ENCODE data around the gene USP12. TPM values are rescaled to one million over a fixed set of nuclear protein-coding genes. Genes with fewer than 3 reads are reported as not detected.

The USP12 gene
- total RNA-seq, 1 experiment from 2014 or later = 26.1 TPM

DNA sequence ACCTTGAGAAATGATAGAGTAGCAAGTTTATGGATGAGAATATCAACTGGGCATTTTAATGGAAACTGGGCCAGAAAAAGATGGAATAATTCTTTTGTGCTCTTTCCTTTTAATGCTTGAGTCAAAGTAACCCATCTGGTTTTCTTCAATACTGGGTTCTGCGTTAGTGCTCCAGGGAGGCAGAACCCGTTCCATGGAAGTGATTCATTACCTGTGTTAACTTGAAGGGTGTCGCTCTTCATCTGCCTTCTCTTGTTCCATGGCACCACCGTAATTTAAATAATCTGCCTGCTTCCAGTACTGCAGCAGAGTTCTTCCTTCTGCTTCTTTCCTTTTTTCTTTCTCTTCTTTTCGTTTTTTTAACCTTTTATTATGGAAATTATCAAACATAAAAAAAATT, 14.7 kb upstream of the USP12 start:
- Mint-ChIP-seq H3K9me3 (no peaks in the 10 kb centered on the region), H3K4me3 (no peak overlapping the region), H3K36me3 (no peaks in the 10 kb centered on the region), H3K4me1 (0 out of 2 replicates have a peak, but pooled peaks cover 4% of the 10 kb centered on the region), H3K27ac (no peak overlapping the region), H3K27me3 (ENCODE audit: low read depth) (no peaks in the 10 kb centered on the region)
- TF ChIP-seq ATF6 (CRISPR knock-in tag; IDR thresholded peaks at IDR 0.05) = no peak
- TF ChIP-seq ZNF512 (CRISPR knock-in tag; IDR thresholded peaks at IDR 0.05; ENCODE audit: borderline replicate concordance) = no peak
- DNase-seq (ENCODE audit: low spot score) = no peak
- CTCF ChIA-PET = no interaction called here
- ATAC-seq = no peak
- POLR2A ChIA-PET = no interaction called here

DNA sequence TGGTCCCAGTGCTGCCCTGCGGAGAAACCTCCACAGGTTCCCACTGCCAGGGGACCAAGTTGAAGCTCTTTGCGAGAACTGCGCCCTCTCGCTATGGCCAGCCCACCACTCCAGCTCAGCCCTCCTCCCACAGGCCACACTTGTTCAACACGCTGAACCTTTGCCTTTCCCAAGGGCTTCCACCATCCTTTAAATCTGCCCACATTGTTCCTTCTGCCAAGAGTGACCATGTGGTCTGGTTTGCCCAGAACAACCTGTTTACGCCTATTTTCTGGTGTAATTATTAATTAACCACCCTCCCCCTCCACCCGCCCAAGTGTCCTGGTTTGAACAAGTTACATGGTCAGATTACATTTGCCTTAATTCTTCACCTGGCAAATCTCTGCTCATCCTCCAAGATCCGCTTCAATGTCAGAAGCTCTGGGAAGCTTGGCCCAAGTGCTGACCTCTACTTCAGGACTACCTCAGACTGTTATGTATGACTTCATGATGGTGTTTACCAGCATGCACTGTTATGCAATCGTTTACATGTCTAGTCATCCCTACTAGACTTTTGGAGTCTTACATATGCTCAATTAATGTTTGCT, 12.0 kb upstream of the USP12 start:
- POLR2A ChIA-PET = no interaction called here
- CTCF ChIA-PET = interaction anchor here (1.4 to 1.5 kb wide), 2 partner anchors 155 to 179 kb away, joined by 5 to 9 read pairs; no protein-coding TSS in a partner anchor
- Mint-ChIP-seq H3K27ac (no peak overlapping the region), H3K4me3 (no peak overlapping the region), H3K27me3 (ENCODE audit: low read depth) (no peaks in the 10 kb centered on the region), H3K4me1 (peaks cover 10% of the 10 kb centered on the region), H3K9me3 (no peaks in the 10 kb centered on the region), H3K36me3 (no peaks in the 10 kb centered on the region)
- ATAC-seq (no peak; the same call in 1 of the 2 replicates), DNase-seq (ENCODE audit: low spot score) (no peak)
- TF ChIP-seq CBFB (CRISPR knock-in tag; IDR thresholded peaks at IDR 0.05; ENCODE audit: low read depth) (no peak), FOXK1 (CRISPR knock-in tag; IDR thresholded peaks at IDR 0.05) (no peak), HMGXB4 (CRISPR knock-in tag; IDR thresholded peaks at IDR 0.05) (no peak), ZNF317 (CRISPR knock-in tag; IDR thresholded peaks at IDR 0.05; ENCODE audit: borderline replicate concordance, low read depth) (no peak)

DNA sequence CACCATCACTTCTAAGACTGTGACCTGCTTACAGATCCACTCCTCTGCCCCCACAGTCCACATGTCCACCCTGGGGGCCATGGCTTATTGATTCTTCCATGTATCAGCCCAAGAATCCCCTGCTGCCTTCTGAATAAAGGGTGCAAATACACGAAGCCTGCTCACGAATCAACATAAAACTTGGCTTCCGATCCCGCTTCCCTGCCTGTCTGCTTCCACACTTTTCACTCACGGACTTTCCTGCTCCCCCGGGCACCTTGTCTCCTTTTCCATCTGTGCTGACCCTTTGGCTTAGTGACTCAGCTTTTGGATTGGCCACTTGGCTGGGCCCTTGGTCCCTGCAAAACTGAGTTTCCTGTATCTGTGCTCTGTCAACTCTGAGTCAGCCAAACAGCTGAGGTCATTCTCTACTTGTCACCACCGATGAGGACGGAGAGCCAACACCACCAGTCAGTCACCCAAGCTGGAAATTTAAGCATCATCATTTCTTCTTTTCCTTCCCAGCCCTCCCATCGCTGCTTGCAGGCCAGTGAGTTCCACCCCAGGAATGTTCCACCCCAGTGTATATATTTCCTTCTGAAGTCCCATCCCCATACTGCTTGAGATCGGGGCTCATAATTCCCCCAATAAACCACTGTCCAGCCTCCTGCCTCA, 11.4 kb upstream of the USP12 start:
- DNase-seq (ENCODE audit: low spot score) (no peak), ATAC-seq (no peak)
- H3K4me1 Mint-ChIP-seq = peaks cover 16% of the 10 kb centered on the region
- POLR2A ChIA-PET = no interaction called here
- H3K27me3 Mint-ChIP-seq (ENCODE audit: low read depth) = no peaks in the 10 kb centered on the region
- no peak overlapping the region for H3K27ac Mint-ChIP-seq
- CTCF ChIA-PET = interaction anchor here (1.4 to 1.5 kb wide), 2 partner anchors 156 to 179 kb away, joined by 5 to 9 read pairs; no protein-coding TSS in a partner anchor
- H3K9me3 Mint-ChIP-seq = no peaks in the 10 kb centered on the region
- H3K4me3 Mint-ChIP-seq = no peak overlapping the region
- H3K36me3 Mint-ChIP-seq = no peaks in the 10 kb centered on the region
- TF ChIP-seq ZNF263 (CRISPR knock-in tag; IDR thresholded peaks at IDR 0.05; ENCODE audit: low read depth) (no peak), FOXJ3 (CRISPR knock-in tag; IDR thresholded peaks at IDR 0.05; ENCODE audit: borderline replicate concordance) (no peak), ZNF138 (CRISPR knock-in tag; conservative IDR thresholded peaks at IDR 0.05) (no peak), TCF7 (CRISPR knock-in tag; IDR thresholded peaks at IDR 0.05; ENCODE audit: low read depth) (no peak), PREB (CRISPR knock-in tag; IDR thresholded peaks at IDR 0.05; ENCODE audit: borderline replicate concordance) (no peak), ZSCAN18 (CRISPR knock-in tag; IDR thresholded peaks at IDR 0.05) (no peak)
- TF ChIP-seq, protein P1, sequence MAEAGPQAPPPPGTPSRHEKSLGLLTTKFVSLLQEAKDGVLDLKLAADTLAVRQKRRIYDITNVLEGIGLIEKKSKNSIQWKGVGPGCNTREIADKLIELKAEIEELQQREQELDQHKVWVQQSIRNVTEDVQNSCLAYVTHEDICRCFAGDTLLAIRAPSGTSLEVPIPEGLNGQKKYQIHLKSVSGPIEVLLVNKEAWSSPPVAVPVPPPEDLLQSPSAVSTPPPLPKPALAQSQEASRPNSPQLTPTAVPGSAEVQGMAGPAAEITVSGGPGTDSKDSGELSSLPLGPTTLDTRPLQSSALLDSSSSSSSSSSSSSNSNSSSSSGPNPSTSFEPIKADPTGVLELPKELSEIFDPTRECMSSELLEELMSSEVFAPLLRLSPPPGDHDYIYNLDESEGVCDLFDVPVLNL (CRISPR knock-in tag; IDR thresholded peaks at IDR 0.05; ENCODE audit: borderline replicate concordance, low read depth) = no peak
- TF ChIP-seq, protein P2, sequence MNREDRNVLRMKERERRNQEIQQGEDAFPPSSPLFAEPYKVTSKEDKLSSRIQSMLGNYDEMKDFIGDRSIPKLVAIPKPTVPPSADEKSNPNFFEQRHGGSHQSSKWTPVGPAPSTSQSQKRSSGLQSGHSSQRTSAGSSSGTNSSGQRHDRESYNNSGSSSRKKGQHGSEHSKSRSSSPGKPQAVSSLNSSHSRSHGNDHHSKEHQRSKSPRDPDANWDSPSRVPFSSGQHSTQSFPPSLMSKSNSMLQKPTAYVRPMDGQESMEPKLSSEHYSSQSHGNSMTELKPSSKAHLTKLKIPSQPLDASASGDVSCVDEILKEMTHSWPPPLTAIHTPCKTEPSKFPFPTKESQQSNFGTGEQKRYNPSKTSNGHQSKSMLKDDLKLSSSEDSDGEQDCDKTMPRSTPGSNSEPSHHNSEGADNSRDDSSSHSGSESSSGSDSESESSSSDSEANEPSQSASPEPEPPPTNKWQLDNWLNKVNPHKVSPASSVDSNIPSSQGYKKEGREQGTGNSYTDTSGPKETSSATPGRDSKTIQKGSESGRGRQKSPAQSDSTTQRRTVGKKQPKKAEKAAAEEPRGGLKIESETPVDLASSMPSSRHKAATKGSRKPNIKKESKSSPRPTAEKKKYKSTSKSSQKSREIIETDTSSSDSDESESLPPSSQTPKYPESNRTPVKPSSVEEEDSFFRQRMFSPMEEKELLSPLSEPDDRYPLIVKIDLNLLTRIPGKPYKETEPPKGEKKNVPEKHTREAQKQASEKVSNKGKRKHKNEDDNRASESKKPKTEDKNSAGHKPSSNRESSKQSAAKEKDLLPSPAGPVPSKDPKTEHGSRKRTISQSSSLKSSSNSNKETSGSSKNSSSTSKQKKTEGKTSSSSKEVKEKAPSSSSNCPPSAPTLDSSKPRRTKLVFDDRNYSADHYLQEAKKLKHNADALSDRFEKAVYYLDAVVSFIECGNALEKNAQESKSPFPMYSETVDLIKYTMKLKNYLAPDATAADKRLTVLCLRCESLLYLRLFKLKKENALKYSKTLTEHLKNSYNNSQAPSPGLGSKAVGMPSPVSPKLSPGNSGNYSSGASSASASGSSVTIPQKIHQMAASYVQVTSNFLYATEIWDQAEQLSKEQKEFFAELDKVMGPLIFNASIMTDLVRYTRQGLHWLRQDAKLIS (CRISPR knock-in tag; IDR thresholded peaks at IDR 0.05; ENCODE audit: borderline replicate concordance) = no peak
- TF ChIP-seq, protein P3, sequence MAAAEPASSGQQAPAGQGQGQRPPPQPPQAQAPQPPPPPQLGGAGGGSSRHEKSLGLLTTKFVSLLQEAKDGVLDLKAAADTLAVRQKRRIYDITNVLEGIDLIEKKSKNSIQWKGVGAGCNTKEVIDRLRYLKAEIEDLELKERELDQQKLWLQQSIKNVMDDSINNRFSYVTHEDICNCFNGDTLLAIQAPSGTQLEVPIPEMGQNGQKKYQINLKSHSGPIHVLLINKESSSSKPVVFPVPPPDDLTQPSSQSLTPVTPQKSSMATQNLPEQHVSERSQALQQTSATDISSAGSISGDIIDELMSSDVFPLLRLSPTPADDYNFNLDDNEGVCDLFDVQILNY (CRISPR knock-in tag; IDR thresholded peaks at IDR 0.05) = no peak
